GM12875 (cell line): ENCODE data around the gene NET1.

Experiments used
- H3K4me3 ChIP-seq: one replicate; pipeline ENCODE4 v1.5.1; 2011; ENCODE audit warnings: low read depth, low read length, control low read depth
- CTCF ChIP-seq: IDR thresholded peaks from 2 replicates; pipeline ENCODE4 v1.5.1; 2011; ENCODE audit warnings: low read depth, mild to moderate bottlenecking, control low read depth, inconsistent platforms, low read length, moderate library complexity, borderline replicate concordance; ENCODE audit not compliant: insufficient read depth

NET1 gene

GRCh38 chr10:5492929-5493576, 80.7 kb downstream of the NET1 start:
- no peak for TF ChIP-seq CTCF
- no peak overlapping the region for H3K4me3 ChIP-seq

GRCh38 chr10:5493691-5494090, 81.3 kb downstream of the NET1 start:
- H3K4me3 ChIP-seq = no peak overlapping the region
- no peak for TF ChIP-seq CTCF

- no peak overlapping the region for H3K4me3 ChIP-seq
- no peak for TF ChIP-seq CTCF
Observed at GRCh38 chr10:5494611-5495010, 82.3 kb downstream of the NET1 start.

GRCh38 chr10:5496261-5497250, 84.2 kb downstream of the NET1 start:
- TF ChIP-seq CTCF = no peak
- H3K4me3 ChIP-seq = no peak overlapping the region

GRCh38 chr10:5497289-5497688, 84.9 kb downstream of the NET1 start:
- H3K4me3 ChIP-seq = no peak overlapping the region
- no peak for TF ChIP-seq CTCF

- H3K4me3 ChIP-seq = no peak overlapping the region
- TF ChIP-seq CTCF = no peak
Observed at GRCh38 chr10:5497948-5498730, 85.8 kb downstream of the NET1 start.
